AG04449 (cell line): ENCODE results near the gene RNF13.
"Not testable (repeated sequence)": the region's sequence is repeated elsewhere in the genome, so short reads cannot be mapped to it uniquely, and the experiment has no call there.

Experiments used
- CTCF ChIA-PET: fragments of 350-600 bp; formaldehyde crosslinking; extraction: SDS; loops from one replicate; lab custom pipeline; 2021; ENCODE audit warnings: antibody characterized with exemption; lab: Yijun Ruan, JAX
- POLR2A ChIA-PET: fragments of 400-600, 350-600 bp; formaldehyde crosslinking; extraction: SDS; loops from one replicate; lab custom pipeline; 2020; ENCODE audit warnings: antibody characterized with exemption, inconsistent platforms; lab: Yijun Ruan, JAX
- DNase-seq: peaks from one replicate; pipeline ENCODE4 v3.0.0-alpha.2; 2010; ENCODE audit warnings: low read depth, low spot score
- H3K4me3 ChIP-seq: 2 replicates; pipeline ENCODE4 v1.5.1; 2011; ENCODE audit warnings: low read depth, mild to moderate bottlenecking, control low read depth, low read length
- TF ChIP-seq, protein P1 (sequence below): IDR thresholded peaks from one replicate; pipeline ENCODE4 v1.5.1; 2011; ENCODE audit warnings: mild to moderate bottlenecking, moderate library complexity, low read length, control low read depth, inconsistent platforms; ENCODE audit not compliant: insufficient read depth; ENCODE audit errors: missing control alignments

The RNF13 gene

DNA sequence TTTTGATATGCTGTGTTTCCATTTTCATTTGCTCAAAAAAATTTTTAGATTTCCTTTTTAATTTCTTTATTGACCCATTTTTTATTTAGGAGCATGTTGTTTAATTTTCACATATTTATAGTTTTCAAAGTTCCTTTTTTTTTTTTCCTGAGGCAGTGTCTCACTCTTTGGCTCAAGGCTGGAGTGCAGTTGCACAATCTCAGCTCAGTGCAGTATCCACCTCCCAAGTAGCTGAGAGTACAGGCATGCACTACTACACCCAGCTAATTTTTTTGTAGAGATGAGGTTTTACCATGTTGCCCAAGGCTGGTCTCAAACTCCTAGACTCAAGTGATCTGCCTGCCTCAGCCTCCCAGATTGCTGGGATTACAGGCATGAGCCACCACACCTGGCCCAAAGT is 121.5 kb downstream of the RNF13 start:
- ChIA-PET CTCF (interaction anchor here (1.4 to 4.5 kb wide), 5 partner anchors 24 to 292 kb away, joined by 3 to 103 read pairs (median 52); no protein-coding TSS in a partner anchor), POLR2A (interaction anchor here (0.7 kb wide), 1 partner anchor 290 kb away, joined by 3 read pairs; no protein-coding TSS in a partner anchor)
- TF ChIP-seq, protein P1, sequence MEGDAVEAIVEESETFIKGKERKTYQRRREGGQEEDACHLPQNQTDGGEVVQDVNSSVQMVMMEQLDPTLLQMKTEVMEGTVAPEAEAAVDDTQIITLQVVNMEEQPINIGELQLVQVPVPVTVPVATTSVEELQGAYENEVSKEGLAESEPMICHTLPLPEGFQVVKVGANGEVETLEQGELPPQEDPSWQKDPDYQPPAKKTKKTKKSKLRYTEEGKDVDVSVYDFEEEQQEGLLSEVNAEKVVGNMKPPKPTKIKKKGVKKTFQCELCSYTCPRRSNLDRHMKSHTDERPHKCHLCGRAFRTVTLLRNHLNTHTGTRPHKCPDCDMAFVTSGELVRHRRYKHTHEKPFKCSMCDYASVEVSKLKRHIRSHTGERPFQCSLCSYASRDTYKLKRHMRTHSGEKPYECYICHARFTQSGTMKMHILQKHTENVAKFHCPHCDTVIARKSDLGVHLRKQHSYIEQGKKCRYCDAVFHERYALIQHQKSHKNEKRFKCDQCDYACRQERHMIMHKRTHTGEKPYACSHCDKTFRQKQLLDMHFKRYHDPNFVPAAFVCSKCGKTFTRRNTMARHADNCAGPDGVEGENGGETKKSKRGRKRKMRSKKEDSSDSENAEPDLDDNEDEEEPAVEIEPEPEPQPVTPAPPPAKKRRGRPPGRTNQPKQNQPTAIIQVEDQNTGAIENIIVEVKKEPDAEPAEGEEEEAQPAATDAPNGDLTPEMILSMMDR = no peak
- no peak overlapping the region for H3K4me3 ChIP-seq
- peak; percentile 61 for DNase-seq

DNA sequence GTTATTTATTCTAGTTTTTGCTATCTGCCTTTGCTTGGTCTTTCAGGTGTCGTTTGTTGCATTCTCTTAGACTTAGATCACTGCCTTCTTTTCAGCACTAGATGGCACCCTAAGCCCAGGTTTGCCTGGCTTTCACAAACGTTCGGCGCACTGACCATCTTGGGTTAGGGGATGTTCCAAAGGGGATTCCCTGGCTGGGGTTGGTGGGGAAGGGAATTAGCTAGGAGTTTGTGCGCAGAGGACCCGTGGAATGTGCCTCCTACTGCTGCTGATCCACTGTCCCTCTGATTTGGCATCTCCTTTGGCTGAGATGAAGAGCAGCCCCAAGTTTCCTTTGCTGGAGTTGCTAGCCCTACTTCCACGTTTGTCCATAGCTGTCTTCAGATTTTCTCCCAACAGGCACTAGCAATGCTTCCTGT is 123.8 kb downstream of the RNF13 start:
- no peak for DNase-seq
- TF ChIP-seq, protein P1 = peak; percentile 72
- ChIA-PET POLR2A (no interaction called here), CTCF (interaction anchor here (0.8 to 4.5 kb wide), 41 partner anchors 9 to 620 kb away, joined by 3 to 103 read pairs (median 5); partner anchors contain the start of genes PFN2 and TSC22D2)
- no peak overlapping the region for H3K4me3 ChIP-seq

DNA sequence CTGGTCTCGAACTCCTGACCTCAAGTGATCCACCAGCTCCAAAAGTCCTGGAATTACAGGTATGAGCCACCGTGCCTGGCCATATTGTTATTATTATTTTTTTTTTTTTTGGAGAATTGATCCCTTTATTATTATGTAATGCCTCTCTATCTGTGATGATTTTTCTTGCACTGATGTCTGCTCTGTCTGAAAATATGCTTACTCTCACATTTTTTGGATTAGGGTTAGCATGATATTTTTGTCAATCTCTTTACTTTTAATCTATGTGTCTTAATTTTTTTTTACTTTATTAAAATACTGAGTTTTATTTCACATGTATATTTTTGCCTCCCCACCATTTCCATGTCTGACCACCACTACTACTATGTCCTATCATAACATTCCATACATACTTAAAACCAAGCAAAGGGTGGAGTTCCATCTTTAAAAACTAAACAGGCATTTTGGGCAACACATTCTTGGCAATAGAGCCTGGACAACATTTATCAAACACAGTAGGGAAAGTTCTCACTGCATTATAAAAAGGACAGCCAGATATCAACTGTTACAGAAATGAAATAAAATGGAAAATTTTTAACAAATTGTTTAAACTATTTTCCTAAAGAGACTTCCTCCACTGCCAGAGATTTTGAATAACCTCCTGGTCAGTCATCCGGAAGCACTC is 125.5 kb downstream of the RNF13 start:
- ChIA-PET CTCF (interaction anchor here (2.9 to 4.5 kb wide), 7 partner anchors 12 to 288 kb away, joined by 14 to 103 read pairs (median 25); no protein-coding TSS in a partner anchor), POLR2A (interaction anchor here (0.6 kb wide), 1 partner anchor 289 kb away, joined by 4 read pairs; no protein-coding TSS in a partner anchor)
- not testable (repeated sequence) for H3K4me3 ChIP-seq, DNase-seq

DNA sequence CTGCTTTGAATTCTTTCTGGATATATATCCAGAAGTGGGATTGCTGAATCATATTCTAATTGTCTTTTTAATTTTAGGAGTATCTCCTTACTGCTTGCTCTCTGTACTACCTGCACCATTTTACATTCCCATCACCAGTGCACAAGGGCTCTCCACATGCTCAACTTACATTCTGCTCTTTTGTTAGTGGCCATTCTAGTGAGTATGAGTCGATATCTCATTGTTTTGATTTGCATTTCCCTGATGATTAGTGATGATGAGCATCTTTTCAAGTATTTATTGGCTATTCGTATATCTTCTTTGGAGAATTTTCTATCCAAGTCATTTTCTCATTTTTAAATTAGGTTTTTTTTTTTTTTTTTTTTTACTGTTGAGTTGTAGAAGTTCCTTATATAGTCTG is 128.2 kb downstream of the RNF13 start:
- TF ChIP-seq, protein P1 = no peak
- ChIA-PET CTCF (interaction anchor here (1.2 kb wide), 1 partner anchor 243 kb away, joined by 3 read pairs; no protein-coding TSS in a partner anchor), POLR2A (no interaction called here)
- no peak for DNase-seq
- H3K4me3 ChIP-seq = no peak overlapping the region

DNA sequence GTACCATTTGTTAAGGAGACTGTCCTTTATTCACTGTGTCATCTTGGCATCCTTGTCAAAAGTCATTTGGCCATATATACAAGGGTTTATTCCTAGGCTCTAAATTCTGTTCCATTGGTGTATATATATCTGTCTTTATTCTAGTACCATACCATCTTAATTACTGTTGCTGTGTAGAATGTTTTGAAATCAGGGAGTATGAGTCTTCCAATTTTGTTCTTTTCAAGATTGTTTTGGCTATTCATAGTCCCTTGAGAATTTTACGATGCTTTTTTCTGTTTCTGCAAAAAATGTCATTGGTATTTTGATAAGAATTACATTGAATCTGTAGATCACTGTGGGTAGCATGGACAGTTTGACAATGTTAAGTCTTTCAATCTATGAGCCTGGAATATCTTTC is 128.9 kb downstream of the RNF13 start:
- DNase-seq = no peak
- POLR2A ChIA-PET = no interaction called here
- H3K4me3 ChIP-seq = no peak overlapping the region
- TF ChIP-seq, protein P1 = no peak
- CTCF ChIA-PET = interaction anchor here (0.7 to 1.2 kb wide), 2 partner anchors 242 to 286 kb away, joined by 3 read pairs; no protein-coding TSS in a partner anchor

DNA sequence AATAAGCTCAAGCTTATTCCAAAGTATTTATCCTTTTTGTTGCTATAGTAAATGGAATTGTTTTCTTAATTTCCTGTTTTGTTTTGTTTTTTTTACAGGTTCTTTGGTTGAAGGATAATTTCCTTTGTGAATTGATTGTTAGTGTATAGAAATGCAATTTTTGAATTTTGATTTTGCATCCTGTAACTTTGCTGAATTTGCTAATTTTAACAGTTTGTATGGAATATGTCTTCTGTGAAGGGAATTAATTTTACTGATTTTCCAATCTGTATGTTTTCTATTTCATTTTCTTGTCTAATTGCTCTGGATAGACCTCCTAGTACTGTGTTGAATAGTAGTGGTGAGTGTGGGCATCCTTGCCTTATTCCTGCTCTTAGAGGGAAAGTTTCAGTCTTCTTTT is 129.4 kb downstream of the RNF13 start:
- DNase-seq = no peak
- CTCF ChIA-PET = interaction anchor here (0.7 to 1.2 kb wide), 2 partner anchors 242 to 285 kb away, joined by 3 read pairs; no protein-coding TSS in a partner anchor
- TF ChIP-seq, protein P1 = no peak
- no peak overlapping the region for H3K4me3 ChIP-seq
- POLR2A ChIA-PET = no interaction called here

DNA sequence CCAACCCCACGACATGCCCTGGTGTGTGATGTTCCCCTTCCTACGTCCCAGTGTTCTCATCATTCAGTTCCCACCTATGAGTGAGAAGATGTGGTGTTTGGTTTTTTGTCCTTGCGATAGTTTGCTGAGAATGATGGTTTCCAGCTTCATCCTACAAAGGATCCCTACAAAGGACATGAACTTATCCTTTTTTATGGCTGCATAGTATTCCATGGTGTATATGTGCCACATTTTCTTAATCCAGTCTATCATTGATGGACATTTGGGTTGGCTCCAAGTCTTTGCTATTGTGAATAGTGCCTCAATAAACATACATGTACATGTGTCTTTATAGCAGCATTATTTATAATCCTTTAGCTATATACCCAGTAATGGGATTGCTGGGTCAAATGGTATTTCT is 131.0 kb downstream of the RNF13 start:
- DNase-seq, POLR2A ChIA-PET, H3K4me3 ChIP-seq: not testable (repeated sequence)
- CTCF ChIA-PET = interaction anchor here (1.6 kb wide), 1 partner anchor 240 kb away, joined by 3 read pairs; no protein-coding TSS in a partner anchor
